ENCODE data around the gene MACROD2.

The MACROD2 gene

DNA sequence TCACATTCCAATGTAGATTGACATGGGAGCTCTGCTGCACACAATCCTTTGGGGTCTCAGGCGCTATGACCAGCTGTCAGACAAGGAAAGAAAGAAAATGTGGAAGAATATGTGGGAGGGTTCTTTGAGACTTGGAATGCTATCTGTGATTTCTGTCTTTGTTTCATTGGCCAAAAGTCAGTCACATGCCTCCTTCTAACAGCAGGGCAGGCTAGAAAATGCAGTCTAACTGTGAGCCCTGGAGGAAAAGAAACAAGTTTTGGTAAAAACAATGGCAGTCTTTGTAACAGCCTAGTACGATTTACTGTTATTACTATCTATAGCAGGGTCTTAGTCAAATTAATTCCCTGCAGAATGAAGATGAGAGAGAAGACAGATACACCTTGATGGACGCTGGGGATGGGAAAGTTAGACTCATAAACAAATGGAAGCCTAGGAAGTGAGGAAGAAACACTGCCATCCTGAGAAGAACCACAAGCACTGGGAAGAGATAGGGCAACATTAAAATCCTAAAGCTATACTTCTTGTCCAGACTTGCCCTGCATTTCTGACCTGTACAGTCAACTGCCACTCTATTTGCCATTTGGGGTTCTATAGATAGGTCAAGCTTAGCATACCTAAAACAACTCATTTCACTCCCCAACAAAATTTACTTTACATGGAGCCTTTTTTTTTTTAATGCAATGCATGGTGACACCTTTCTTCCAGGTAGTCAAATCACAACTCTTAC, 1744.9 kb downstream of the MACROD2 start:
- H3K4me3 ChIP-seq (ENCODE audit: low read depth, low read length), result no peak overlapping the region

GRCh38 chr20:15742087-15742486, 1746.8 kb downstream of the MACROD2 start:
- H3K4me3 ChIP-seq (ENCODE audit: low read depth, low read length), result no peak overlapping the region

GRCh38 chr20:15742627-15743026, 1747.3 kb downstream of the MACROD2 start:
- no peak overlapping the region for H3K4me3 ChIP-seq (ENCODE audit: low read depth, low read length)

DNA sequence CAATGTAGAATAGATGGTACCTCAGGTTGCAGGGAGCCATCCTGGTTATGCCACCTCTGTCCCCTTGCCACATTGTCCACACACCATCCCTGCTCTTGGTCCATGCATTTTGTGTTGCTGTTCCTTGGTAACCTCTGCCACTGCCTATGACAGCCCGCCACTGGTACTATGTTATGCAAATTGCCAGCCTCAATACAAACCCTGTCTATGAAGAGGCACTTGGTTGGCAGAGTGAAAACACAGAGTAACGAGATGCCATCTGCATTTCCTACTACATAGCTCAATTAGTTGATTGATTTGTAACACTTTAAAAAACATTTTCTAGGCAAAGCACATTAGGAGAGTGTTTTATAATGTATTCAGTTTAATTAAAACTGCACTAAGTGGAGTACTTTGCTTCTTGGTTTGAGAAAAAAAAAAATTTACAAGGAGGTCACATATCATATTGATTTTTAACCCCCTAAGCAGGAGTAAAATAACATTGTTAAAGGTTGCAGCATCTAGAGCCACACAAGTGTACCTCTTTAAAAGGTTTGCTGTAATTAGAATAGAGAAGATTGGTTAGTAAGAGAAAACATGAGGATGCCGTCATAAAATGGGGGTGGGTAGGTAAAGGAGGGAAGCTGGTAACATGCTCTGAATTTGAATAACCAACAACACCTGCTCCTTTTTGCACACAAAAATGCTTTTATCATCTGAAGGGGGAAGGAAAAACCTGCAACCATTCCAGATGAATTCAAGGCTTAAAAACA, 1760.9 kb downstream of the MACROD2 start:
- H3K4me3 ChIP-seq (ENCODE audit: low read depth, low read length), result no peak overlapping the region

DNA sequence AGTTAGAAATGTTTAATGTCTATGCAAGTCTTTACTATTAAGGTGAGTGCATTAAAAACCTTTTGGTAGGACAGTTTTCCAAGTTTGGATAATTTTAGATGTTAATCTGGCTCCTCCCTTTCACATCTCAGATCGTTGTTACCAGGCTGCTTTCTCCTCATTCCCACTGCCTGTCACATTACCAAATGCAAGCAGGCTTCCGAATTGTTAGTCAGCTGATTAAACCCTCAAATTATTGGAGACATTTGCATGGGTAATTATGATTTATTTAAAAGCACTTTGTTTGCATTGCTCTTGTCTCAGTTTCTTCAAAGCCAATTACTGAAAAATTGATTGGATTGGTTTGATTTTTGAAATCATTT, 1761.4 kb downstream of the MACROD2 start:
- H3K4me3 ChIP-seq (ENCODE audit: low read depth, low read length), result no peak overlapping the region

DNA sequence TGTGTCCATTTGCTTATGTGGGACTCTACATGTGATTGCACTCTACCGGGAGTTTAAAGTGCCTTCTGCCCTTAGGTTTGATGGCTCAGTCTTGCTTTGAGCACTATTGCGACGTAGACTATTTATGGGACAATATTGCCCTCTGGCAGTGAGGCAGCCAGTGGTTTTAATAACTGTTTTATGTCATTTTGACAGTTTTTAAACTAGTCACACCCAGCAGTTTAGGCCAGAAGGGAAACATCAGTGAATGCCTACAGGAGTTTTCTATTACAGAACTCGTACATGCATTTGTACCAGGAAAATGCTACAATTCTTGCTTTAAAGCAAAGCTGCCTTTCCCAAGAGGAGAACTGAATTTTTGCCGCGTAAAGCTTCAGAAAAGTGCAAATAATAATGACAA, 1764.3 kb downstream of the MACROD2 start:
- no peak overlapping the region for H3K4me3 ChIP-seq (ENCODE audit: low read depth, low read length)

- H3K4me3 ChIP-seq (ENCODE audit: low read depth, low read length), result no peak overlapping the region
These were observed 1764.8 kb downstream of the MACROD2 start for GRCh38 chr20:15760001-15760621.

DNA sequence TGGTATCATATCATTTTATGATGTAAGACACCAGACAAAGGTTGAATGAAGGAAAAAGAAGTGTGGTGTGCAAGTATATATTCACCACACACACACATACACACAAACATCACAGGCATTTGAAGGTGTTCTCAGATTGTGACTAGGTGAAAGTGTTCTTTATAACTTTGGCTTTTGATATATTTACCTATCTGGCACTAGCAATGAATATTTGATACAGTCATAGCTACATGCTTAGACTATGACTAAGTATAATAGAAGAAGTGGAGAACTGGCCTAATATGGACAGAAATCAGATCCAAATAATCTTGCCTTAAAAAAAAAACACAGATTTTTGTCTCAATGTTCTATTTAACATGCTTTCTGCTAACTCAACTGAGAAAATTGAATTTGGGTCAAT, 1768.0 kb downstream of the MACROD2 start:
- no peak overlapping the region for H3K4me3 ChIP-seq (ENCODE audit: low read depth, low read length)

DNA sequence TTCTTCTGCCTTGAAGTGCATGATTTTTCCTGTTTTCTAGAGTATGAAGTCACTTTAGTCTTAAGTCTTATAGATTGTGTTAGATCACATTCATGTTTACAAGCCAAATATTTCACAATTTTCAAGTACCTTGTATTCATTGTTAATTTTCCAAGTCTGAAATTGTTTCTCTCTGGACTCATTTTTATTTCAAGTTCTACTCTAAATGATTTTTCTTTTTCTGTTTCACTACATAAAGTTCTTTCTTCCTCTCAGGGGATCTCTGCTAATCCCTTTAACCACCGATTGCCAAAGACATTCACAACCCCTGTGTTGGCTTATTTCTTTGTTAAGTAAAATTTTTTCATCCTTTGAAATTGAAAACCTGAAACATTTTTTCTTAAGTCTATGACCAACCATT, 1772.3 kb downstream of the MACROD2 start:
- H3K4me3 ChIP-seq (ENCODE audit: low read depth, low read length), result no peak overlapping the region

- H3K4me3 ChIP-seq (ENCODE audit: low read depth, low read length), result no peak overlapping the region
These were observed 1772.9 kb downstream of the MACROD2 start for GRCh38 chr20:15767999-15768741.

DNA sequence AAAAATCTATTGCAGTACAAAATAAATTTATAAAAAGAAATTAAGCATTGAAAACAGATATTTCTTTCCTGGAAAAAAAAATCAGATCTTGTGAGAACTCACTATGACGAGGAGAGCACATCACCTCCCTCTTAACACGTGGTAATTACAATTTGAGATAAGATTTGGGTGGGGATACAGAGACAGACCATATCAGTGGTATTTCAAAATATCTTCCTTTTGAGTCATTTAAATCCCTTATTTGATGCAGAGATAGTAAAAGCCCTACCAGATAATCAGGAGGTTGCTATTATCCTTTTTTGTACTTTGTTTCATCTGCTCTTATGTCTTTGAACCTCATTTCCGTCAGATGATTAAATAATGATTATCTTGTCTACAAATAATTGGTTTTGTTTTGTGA, 1777.5 kb downstream of the MACROD2 start:
- no peak overlapping the region for H3K4me3 ChIP-seq (ENCODE audit: low read depth, low read length)

DNA sequence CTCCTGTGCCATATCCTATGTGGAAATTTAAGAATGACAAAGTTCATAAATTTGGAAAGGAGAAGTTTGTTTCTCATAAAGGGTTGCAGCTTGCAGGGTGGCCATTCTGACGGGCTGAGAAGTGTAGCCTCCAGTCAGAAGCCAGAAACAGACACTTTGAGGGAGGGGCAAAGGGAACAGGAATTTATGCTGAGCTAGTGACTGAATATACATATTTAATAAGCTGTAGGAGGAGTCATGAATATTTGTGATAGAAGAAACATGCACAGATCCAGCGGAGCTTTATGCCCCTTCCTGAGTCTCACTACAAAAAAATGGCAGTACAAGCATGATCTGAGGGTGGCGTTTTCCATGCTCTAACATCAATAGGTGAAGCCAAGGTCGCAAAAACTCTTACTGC, 1779.6 kb downstream of the MACROD2 start:
- H3K4me3 ChIP-seq (ENCODE audit: low read depth, low read length), result no peak overlapping the region

DNA sequence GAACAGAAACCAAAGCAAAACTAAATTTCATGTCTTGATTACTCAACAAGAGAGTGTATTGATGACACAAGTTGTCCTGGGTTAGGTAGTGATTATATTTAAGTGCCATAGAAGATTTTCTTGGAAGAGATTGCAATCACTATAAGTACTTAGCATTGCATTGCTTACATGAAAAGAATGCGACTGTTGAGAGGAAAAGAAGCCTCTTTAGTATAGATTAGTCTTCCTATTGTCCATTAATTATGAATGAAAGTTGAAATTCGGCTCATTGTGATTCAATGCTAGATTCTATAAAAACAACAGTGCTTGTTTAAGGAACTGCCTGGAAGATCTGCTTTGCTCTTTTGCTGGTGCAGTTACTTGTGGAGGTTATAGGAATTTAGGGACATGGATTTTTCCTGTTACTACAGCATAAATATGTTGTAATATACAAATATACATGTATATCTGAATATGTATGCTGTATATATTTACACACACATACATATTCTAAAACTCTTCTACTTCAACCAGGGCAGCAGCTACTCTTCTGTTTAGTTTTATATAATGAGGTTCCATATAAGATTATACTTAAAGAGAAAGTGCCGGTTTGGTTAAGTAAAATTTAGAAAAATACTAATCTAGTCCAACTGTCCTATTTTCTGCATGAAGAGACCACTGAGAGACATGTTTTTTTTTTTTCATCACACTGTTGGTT, 1781.6 kb downstream of the MACROD2 start:
- no peak overlapping the region for H3K4me3 ChIP-seq (ENCODE audit: low read depth, low read length)

DNA sequence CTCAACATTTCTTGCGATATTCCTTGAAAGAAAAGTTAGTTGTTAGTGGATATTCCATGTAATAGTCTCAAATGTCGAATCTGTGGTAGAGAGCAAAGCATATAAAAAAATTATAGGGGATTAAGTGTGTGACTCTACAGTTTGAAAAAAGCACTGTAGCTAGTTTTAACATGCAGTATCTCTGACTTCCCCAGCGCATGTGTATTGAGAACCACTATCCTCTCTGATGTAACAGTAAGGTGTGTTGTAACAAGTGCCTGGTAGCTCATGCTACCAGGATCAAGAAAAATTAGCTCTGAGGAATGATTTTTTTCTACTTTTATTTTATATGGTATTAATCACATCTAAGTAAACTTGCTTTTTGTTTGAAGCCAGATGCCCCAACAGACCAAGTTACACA, 1788.7 kb downstream of the MACROD2 start:
- no peak overlapping the region for H3K4me3 ChIP-seq (ENCODE audit: low read depth, low read length)

DNA sequence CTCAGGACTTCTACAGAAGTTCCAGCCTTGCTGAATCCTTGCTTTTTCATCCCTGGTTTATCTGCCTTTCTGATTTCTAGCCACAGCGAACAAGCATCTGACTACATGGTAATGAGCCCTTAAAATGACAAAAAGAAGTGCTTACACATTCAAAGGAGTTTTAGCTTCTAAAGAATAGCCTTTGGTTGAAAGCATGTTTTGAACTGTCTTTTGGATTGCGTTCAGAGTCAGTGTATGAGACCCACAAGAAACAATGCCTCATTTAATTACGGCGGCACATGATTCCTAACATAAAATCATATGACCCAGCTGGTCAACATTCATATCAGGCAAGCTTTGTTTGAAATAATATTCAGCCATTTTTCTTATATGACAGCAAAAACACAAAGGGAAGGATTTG, 1793.8 kb downstream of the MACROD2 start:
- H3K4me3 ChIP-seq (ENCODE audit: low read depth, low read length), result no peak overlapping the region

DNA sequence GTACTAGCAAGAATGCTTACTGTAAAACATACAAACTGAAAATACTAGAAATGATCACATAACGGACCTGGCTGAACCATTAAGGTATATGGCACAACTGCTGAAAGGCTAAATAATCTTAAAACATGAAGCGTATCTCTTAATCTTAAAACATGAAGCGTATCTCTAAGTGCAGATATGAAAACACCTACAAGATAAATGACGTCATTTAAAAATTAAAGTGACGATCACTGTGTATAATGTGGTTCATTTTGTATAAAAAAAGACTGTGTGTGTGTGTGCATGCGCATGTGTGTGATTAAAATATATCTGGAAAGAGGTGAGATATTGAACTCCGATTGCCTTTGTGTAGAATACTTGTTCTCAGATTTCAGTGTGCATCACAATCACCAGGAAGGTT, 1797.5 kb downstream of the MACROD2 start:
- H3K4me3 ChIP-seq (ENCODE audit: low read depth, low read length), result no peak overlapping the region

- no peak overlapping the region for H3K4me3 ChIP-seq (ENCODE audit: low read depth, low read length)
These were observed 1799.1 kb downstream of the MACROD2 start for GRCh38 chr20:15794409-15794808.

GRCh38 chr20:15795305-15796019, 1800.1 kb downstream of the MACROD2 start:
- H3K4me3 ChIP-seq (ENCODE audit: low read depth, low read length), result no peak overlapping the region

- no peak overlapping the region for H3K4me3 ChIP-seq (ENCODE audit: low read depth, low read length)
These were observed 1804.6 kb downstream of the MACROD2 start for GRCh38 chr20:15799871-15800270.

GRCh38 chr20:15802020-15802419, 1806.7 kb downstream of the MACROD2 start:
- H3K4me3 ChIP-seq (ENCODE audit: low read depth, low read length), result no peak overlapping the region

All from iPS-11a (cell line).